ENCODE measurements around the gene PLEKHA6. TPM values are rescaled to one million over a fixed set of nuclear protein-coding genes. Genes with fewer than 3 reads are reported as not detected.
"Not testable (repeated sequence)": the region's sequence is repeated elsewhere in the genome, so short reads cannot be mapped to it uniquely, and the experiment has no call there.

The PLEKHA6 gene
- total and polyA plus RNA-seq, 3 donors from 2014 or later: 5.9 to 14.7 (median 10.0) TPM

DNA sequence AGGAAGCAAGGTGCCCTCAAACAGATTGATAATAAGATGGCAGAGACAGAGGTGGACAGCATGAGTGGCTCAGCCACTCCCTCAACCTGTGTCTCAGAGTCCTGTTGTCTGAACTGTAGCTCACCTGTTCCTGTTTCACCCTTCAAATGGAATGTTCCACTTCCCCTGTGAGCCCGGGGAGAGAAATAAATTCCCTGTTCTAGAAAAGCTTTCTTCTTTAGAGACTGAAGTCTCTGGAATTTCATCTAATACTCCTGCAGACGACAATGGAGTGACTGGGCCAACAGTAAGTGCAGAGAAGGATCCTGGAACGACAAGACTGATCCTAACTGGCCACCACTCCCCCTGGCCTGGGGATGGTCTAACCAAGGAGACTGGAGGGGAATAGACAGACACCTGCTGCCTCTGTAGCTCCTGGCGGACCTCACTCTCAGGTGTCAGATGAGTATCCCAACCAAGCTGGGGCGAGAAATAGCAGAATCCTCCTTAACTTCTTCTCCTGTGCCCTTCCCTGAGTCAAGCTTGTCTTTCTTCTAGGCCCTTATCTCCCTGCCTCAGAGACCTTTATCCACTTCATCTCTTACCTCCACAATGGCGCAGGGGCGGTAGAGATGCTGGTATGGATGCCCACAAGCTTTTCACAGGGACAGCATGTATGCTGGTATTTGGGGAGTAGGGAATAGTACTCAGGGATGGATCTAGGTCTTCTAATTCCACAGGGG lies 45.4 kb downstream of the PLEKHA6 start:
- no peak for DNase-seq
- no peaks in the 10 kb centered on the region for H3K36me3 ChIP-seq (ENCODE audit: low read depth, missing control alignments)
- TF ChIP-seq, protein P1, sequence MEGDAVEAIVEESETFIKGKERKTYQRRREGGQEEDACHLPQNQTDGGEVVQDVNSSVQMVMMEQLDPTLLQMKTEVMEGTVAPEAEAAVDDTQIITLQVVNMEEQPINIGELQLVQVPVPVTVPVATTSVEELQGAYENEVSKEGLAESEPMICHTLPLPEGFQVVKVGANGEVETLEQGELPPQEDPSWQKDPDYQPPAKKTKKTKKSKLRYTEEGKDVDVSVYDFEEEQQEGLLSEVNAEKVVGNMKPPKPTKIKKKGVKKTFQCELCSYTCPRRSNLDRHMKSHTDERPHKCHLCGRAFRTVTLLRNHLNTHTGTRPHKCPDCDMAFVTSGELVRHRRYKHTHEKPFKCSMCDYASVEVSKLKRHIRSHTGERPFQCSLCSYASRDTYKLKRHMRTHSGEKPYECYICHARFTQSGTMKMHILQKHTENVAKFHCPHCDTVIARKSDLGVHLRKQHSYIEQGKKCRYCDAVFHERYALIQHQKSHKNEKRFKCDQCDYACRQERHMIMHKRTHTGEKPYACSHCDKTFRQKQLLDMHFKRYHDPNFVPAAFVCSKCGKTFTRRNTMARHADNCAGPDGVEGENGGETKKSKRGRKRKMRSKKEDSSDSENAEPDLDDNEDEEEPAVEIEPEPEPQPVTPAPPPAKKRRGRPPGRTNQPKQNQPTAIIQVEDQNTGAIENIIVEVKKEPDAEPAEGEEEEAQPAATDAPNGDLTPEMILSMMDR (IDR thresholded peaks at IDR 0.05): no peak
- TF ChIP-seq POLR2A (IDR thresholded peaks at IDR 0.05): no peak
- H3K27ac ChIP-seq: no peak overlapping the region
- H3K9me3 ChIP-seq: no peaks in the 10 kb centered on the region
- WGBS, 2 donors: 90 to 92% methylated on average over 7 of the region's 7 CpGs
- no peak overlapping the region for H3K4me3 ChIP-seq
- intact Hi-C loops (cut with DNase I; ENCODE audit: low total_unique reads): no loop called here
- peaks cover 11% of the 10 kb centered on the region for H3K4me1 ChIP-seq
- H3K27me3 ChIP-seq: no peaks in the 10 kb centered on the region

DNA sequence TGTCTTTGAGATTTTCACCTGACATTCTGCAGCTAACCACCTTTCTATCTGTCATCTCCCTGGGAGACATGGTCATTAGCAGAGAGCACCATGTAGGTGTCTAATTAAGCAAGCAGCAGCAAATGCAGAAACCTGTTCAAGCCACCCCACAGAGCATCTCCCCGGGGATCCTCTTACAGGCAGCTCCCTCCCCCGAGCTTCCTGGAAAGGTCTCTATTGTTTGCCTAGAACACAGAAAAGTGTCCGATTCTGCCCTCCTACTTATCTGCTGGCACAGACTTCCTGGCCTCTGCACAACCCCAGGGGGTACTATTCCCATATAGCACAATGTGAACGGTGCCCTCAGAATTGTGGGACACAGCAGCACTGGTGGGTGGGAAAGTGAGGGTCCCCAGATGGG lies 46.1 kb downstream of the PLEKHA6 start:
- Histone ChIP-seq H3K36me3 (ENCODE audit: low read depth, missing control alignments) (no peaks in the 10 kb centered on the region), H3K27ac (no peak overlapping the region), H3K27me3 (no peaks in the 10 kb centered on the region), H3K9me3 (no peaks in the 10 kb centered on the region), H3K4me3 (no peak overlapping the region), H3K4me1 (peaks cover 11% of the 10 kb centered on the region)
- intact Hi-C loops (cut with DNase I; ENCODE audit: low total_unique reads): no loop called here
- WGBS, 2 donors: 69 to 74% methylated on average over 4 of the region's 4 CpGs
- TF ChIP-seq, protein P1 (IDR thresholded peaks at IDR 0.05): no peak
- TF ChIP-seq POLR2A (IDR thresholded peaks at IDR 0.05): no peak
- DNase-seq: no peak

DNA sequence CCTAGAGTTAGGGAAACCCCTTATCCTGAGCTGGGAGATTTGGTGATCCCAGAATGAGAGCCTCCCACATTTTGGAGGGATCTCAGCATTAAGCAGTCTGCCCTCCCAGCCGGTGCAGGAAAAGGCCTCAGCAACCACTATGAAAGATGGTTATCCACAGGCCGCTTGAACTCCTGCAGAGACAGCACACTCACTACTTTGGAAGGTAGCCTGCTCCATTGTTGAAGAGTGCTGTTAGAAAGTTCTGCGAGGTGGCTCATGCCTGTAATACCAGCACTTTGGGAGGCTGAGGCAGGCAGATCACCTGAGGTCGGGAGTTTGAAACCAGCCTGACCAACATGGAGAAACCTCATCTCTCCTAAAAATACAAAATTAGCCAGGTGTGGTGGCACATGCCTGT lies 48.8 kb downstream of the PLEKHA6 start:
- H3K27me3 ChIP-seq; H3K36me3 ChIP-seq (ENCODE audit: low read depth, missing control alignments); intact Hi-C loops (cut with DNase I; ENCODE audit: low total_unique reads); H3K4me3 ChIP-seq; H3K27ac ChIP-seq; DNase-seq; H3K9me3 ChIP-seq: not testable (repeated sequence)
- peaks cover 19% of the 10 kb centered on the region for H3K4me1 ChIP-seq
- WGBS, 2 donors: 86 to 89% methylated on average over 3 to 4 of the region's 4 CpGs

DNA sequence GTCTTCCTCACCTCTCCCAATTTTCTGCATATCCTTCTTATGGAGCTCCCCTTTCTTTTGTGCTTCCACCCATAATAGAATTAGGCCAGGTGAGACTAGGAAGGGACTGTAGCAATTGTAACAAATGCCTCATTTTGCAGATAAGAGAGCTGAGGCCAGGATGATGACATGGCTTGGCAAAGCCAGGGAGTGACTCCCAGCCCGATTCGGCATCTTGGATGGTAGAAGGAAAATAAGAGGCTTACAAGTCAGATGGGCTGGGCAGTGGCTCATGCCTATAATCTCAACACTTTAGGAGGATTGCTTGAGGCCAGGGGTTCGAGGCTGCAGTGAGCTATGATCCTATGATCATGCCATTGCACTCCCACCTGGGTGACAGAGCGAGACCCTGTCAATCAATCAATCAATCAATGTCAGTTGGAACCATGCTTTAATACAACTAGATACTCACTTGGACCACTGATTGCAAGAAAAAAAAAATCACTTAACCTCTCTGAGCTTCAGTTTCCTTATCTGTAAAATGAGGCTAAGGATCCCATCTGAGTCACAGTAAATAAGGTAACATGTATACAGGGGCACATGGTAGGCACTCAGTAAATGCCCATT lies 51.6 kb downstream of the PLEKHA6 start:
- DNase-seq: no peak
- no peaks in the 10 kb centered on the region for H3K27me3 ChIP-seq
- H3K27ac ChIP-seq: no peak overlapping the region
- H3K4me1 ChIP-seq: peaks cover 8% of the 10 kb centered on the region
- H3K4me3 ChIP-seq: no peak overlapping the region
- intact Hi-C loops (cut with DNase I; ENCODE audit: low total_unique reads): no loop called here
- TF ChIP-seq POLR2A (IDR thresholded peaks at IDR 0.05): no peak
- TF ChIP-seq, protein P1 (IDR thresholded peaks at IDR 0.05): no peak
- no peaks in the 10 kb centered on the region for H3K9me3 ChIP-seq
- WGBS, 2 donors: 58 to 83% methylated on average over 4 of the region's 4 CpGs
- no peaks in the 10 kb centered on the region for H3K36me3 ChIP-seq (ENCODE audit: low read depth, missing control alignments)

DNA sequence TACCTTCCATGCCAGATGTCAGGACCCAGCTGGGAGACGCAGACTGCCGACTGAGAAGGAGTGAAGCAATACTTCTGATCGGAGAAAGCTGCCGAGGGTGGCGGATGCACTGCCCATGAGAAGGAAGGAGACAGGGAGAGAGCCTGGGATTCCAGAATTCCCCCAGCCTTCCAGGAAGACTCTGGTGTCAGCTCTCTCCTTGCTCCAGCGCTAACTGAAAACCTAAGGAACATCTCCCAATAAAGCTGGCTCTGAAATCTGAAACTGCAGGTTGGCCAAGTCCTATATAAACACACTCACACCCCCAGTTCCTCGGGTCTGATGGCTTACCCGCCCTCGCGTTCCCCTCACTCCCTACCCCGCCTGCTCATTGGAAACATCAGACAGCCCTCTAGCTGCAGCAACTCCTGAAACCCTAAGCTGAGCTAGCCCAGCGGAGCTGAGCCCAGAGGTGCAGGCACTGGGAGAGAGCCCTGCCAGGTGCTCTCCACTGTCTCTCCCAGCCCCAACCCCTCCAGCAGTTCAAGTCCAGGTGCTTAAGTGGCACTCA lies 52.3 kb downstream of the PLEKHA6 start:
- peaks cover 8% of the 10 kb centered on the region for H3K4me1 ChIP-seq
- no peaks in the 10 kb centered on the region for H3K27me3 ChIP-seq
- no peak for TF ChIP-seq POLR2A (IDR thresholded peaks at IDR 0.05)
- TF ChIP-seq, protein P1 (IDR thresholded peaks at IDR 0.05): no peak
- no peak overlapping the region for H3K4me3 ChIP-seq
- 43 to 55% methylated on average over 12 of the region's 12 CpGs for WGBS, 2 donors
- intact Hi-C loops (cut with DNase I; ENCODE audit: low total_unique reads): no loop called here
- no peaks in the 10 kb centered on the region for H3K9me3 ChIP-seq
- H3K27ac ChIP-seq: no peak overlapping the region
- peak; percentile 40 for DNase-seq
- H3K36me3 ChIP-seq (ENCODE audit: low read depth, missing control alignments): no peaks in the 10 kb centered on the region

All from testis (tissue), 3 donors.